Measurements from ENCODE around the gene ERF. TPM values are rescaled to one million over a fixed set of nuclear protein-coding genes. Genes with fewer than 3 reads are reported as not detected.

The ERF gene
- total and polyA plus RNA-seq, 4 donors: 8.7 to 21.0 (median 13.8) TPM

DNA sequence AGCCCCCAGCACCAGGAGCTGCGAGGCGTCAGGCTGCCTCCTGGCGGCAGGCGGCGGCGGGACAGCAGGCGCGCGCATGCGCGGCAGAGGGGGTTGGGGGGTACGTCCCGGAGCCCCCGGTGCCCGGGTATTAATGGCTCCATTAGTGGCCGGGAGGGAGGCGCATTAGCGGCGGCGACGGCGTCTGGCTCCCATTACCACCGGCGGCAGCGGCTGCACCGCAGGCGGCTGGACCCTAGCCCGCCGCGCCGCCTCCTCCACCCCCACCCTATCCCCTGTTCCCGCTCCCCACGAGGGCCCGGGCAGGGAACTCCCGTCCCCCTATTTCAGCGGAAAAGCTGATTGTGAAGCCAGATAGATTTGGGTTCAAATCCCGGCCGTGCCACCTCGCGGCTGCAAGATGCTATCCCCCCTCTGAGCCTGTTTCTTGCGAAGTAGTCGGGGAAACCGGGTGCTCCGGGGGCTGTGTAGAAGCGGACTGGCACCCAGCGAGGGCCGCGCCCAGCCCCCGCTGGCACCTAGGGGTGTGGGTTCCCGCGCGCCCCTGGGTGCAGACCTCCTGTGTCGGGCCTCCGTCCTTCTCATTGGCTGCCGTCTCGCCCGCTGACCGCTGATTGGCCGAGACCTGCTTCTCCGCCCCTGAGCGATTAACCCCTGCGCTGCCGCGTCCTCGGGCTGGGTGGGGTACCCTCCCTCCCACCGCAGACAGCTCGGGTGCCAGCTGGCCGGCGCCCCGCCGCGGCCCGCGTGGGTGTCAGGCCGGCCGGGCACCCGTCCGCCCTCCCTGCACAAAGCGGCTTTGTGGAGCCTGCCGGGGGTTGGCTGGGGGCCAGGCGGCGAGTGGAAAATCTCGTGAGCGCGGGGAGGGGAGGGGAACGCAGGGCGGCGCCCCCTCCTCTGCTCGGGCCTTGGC is 25.2 kb upstream of the ERF start:
- peak; percentile 88 for DNase-seq (ENCODE audit: low spot score)
- peak overlapping the region; percentile 61 to 87 for H3K27ac ChIP-seq (ENCODE audit: low read depth in 1 of 2, low read length in 2 of 2)
- peaks cover 0 to 3% (median 0%) of the 10 kb centered on the region in 4 donors for H3K36me3 ChIP-seq (ENCODE audit: control insufficient read depth in 4 of 4, insufficient read depth in 3 of 4, low read depth in 1 of 4, low read length in 3 of 4)
- peak overlapping the region; percentile 27 to 76 (median 74) for H3K4me3 ChIP-seq (ENCODE audit: low read depth in 1 of 3, low read length in 3 of 3)
- TF ChIP-seq RXRA (IDR thresholded peaks at IDR 0.05) (no peak), HNF4A (conservative IDR thresholded peaks at IDR 0.05) (no peak), RAD21 (IDR thresholded peaks at IDR 0.05) (peak; percentile 72 to 77), SP1 (IDR thresholded peaks at IDR 0.05) (peak; percentile 58)
- TF ChIP-seq, protein P1, sequence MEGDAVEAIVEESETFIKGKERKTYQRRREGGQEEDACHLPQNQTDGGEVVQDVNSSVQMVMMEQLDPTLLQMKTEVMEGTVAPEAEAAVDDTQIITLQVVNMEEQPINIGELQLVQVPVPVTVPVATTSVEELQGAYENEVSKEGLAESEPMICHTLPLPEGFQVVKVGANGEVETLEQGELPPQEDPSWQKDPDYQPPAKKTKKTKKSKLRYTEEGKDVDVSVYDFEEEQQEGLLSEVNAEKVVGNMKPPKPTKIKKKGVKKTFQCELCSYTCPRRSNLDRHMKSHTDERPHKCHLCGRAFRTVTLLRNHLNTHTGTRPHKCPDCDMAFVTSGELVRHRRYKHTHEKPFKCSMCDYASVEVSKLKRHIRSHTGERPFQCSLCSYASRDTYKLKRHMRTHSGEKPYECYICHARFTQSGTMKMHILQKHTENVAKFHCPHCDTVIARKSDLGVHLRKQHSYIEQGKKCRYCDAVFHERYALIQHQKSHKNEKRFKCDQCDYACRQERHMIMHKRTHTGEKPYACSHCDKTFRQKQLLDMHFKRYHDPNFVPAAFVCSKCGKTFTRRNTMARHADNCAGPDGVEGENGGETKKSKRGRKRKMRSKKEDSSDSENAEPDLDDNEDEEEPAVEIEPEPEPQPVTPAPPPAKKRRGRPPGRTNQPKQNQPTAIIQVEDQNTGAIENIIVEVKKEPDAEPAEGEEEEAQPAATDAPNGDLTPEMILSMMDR (IDR thresholded peaks at IDR 0.05; ENCODE audit: low read depth, low read length, missing input control): peak; percentile 75
- no peaks in the 10 kb centered on the region for H3K27me3 ChIP-seq (ENCODE audit: control insufficient read depth in 4 of 4, insufficient read depth in 4 of 4, low read length in 3 of 4)
- H3K9ac ChIP-seq (ENCODE audit: low read depth in 1 of 2, low read length in 2 of 2): peak overlapping the region; percentile 32 to 80
- no peaks in the 10 kb centered on the region for H3K9me3 ChIP-seq (ENCODE audit: control insufficient read depth in 4 of 4, low read length in 3 of 4)
- H3K4me1 ChIP-seq (ENCODE audit: control insufficient read depth in 4 of 4, insufficient read depth in 4 of 4, low read length in 3 of 4): peaks cover 16 to 68% (median 47%) of the 10 kb centered on the region in 4 donors
- under 1% methylated on average over 89 of the region's 89 CpGs for WGBS

DNA sequence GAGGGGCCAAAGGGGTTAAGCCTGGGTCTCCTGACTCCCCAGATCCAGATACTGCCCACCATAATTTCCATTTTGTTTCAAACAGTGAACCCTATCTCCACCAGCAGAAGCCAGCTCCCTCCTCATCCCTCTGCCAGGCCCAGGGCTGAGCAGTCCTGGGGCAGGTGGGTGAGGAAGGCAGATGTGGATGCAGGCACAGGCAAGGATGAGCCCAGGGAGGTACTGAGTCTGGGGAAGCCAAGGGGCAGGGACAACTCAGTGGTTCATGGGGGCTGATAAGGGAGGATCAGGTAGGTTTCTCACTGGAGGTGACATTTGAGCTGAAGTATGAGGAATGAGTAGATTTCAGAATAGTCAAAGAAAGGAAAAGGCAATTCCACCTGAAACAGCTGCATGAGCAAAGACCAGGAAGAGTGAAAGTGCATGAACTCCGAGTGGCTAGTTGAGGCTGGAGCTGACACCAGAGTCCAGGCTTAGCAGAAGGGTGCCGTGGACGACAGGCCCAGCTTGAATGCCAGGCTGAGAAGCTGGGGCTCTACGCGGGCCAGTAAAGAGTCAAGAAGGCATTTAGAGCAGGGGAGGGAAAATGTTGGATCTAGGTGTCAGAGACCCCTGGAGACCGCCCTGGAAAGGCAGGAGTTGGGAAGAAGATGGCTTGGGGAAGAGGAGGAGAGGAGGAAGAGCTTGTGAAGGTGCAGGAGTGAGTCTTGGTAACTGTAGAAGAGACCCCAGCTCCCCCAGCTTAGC is 24.4 kb upstream of the ERF start:
- TF ChIP-seq HNF4G (IDR thresholded peaks at IDR 0.05) (no peak), EGR1 (IDR thresholded peaks at IDR 0.05; ENCODE audit: low read depth in 2 of 2) (no peak), JUND (IDR thresholded peaks at IDR 0.05) (no peak)
- 15% methylated on average over 6 of the region's 6 CpGs for WGBS
- Histone ChIP-seq H3K27me3 (ENCODE audit: control insufficient read depth in 4 of 4, insufficient read depth in 4 of 4, low read length in 3 of 4) (no peaks in the 10 kb centered on the region), H3K4me1 (ENCODE audit: control insufficient read depth in 4 of 4, insufficient read depth in 4 of 4, low read length in 3 of 4) (peaks cover 13 to 70% (median 46%) of the 10 kb centered on the region in 4 donors), H3K4me3 (ENCODE audit: low read depth in 1 of 3, low read length in 3 of 3) (peak overlapping the region; percentile 27 to 76 (median 74)), H3K36me3 (ENCODE audit: control insufficient read depth in 4 of 4, insufficient read depth in 3 of 4, low read depth in 1 of 4, low read length in 3 of 4) (peaks cover 0 to 8% (median 3%) of the 10 kb centered on the region in 4 donors), H3K9me3 (ENCODE audit: control insufficient read depth in 4 of 4, low read length in 3 of 4) (no peaks in the 10 kb centered on the region), H3K9ac (ENCODE audit: low read depth in 1 of 2, low read length in 2 of 2) (peak overlapping the region in 1 of 2 donors; percentile 80), H3K27ac (ENCODE audit: low read depth in 1 of 2, low read length in 2 of 2) (peak overlapping the region; percentile 61 to 87)
- DNase-seq (ENCODE audit: low spot score): peak; percentile 30

DNA sequence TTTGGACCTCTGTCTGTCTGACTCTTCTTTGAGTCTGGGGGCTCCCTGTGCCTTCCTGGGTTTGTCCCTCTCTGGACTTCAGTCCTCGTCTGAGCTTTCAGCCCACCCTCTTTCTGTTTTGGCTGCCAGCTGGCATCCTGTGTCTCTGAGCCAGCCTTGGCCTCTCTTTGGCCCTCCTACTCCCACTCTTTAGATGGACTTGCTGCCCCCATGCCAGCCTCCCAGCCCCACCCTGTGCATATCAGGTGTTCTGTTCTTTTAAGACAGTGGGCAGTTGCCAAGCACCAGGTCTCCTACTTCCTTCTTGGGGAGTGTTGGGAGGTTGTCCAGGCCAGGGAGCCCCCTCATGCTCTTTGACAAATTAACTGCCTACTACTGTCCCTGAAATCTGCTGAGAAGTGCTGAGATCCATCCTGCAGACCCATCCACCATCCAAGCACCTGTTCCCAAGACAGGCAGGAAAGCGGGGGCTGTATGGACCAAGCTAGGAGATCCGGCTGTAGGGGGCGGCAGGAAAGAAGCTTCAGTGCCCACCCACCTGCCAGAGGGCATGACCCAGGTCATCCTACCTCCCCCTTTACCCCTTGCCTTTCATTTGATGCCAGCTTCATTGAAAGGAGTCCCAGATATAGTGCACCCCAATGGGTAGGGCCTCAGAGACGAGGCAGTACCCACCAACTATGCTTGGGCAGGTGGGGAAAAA is 23.7 kb upstream of the ERF start:
- Histone ChIP-seq H3K9me3 (ENCODE audit: control insufficient read depth in 4 of 4, low read length in 3 of 4) (no peaks in the 10 kb centered on the region), H3K36me3 (ENCODE audit: control insufficient read depth in 4 of 4, insufficient read depth in 3 of 4, low read depth in 1 of 4, low read length in 3 of 4) (peaks cover 2 to 9% (median 6%) of the 10 kb centered on the region in 4 donors), H3K27me3 (ENCODE audit: control insufficient read depth in 4 of 4, insufficient read depth in 4 of 4, low read length in 3 of 4) (no peaks in the 10 kb centered on the region), H3K27ac (ENCODE audit: low read depth in 1 of 2, low read length in 2 of 2) (peak overlapping the region; percentile 61 to 87), H3K4me1 (ENCODE audit: control insufficient read depth in 4 of 4, insufficient read depth in 4 of 4, low read length in 3 of 4) (peaks cover 18 to 72% (median 47%) of the 10 kb centered on the region in 4 donors), H3K9ac (ENCODE audit: low read depth in 1 of 2, low read length in 2 of 2) (peak overlapping the region in 1 of 2 donors; percentile 64), H3K4me3 (ENCODE audit: low read depth in 1 of 3, low read length in 3 of 3) (no peak overlapping the region)
- DNase-seq (ENCODE audit: low spot score): peak; percentile 34
- WGBS: 78% methylated on average over 5 of the region's 5 CpGs
- TF ChIP-seq, protein P1 (IDR thresholded peaks at IDR 0.05; ENCODE audit: low read depth, low read length, missing input control): no peak
- TF ChIP-seq TAF1 (conservative IDR thresholded peaks at IDR 0.05) (no peak), RAD21 (IDR thresholded peaks at IDR 0.05) (no peak), SP1 (IDR thresholded peaks at IDR 0.05) (no peak), NR2F2 (IDR thresholded peaks at IDR 0.05) (no peak), HNF4G (IDR thresholded peaks at IDR 0.05) (no peak), GABPA (IDR thresholded peaks at IDR 0.05 in 1 of 2, conservative IDR thresholded peaks at IDR 0.05 in 1 of 2) (no peak)
- TF ChIP-seq, protein P2, sequence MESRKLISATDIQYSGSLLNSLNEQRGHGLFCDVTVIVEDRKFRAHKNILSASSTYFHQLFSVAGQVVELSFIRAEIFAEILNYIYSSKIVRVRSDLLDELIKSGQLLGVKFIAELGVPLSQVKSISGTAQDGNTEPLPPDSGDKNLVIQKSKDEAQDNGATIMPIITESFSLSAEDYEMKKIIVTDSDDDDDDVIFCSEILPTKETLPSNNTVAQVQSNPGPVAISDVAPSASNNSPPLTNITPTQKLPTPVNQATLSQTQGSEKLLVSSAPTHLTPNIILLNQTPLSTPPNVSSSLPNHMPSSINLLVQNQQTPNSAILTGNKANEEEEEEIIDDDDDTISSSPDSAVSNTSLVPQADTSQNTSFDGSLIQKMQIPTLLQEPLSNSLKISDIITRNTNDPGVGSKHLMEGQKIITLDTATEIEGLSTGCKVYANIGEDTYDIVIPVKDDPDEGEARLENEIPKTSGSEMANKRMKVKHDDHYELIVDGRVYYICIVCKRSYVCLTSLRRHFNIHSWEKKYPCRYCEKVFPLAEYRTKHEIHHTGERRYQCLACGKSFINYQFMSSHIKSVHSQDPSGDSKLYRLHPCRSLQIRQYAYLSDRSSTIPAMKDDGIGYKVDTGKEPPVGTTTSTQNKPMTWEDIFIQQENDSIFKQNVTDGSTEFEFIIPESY (IDR thresholded peaks at IDR 0.05): no peak
- TF ChIP-seq, protein P3, sequence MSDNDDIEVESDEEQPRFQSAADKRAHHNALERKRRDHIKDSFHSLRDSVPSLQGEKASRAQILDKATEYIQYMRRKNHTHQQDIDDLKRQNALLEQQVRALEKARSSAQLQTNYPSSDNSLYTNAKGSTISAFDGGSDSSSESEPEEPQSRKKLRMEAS (IDR thresholded peaks at IDR 0.05): no peak

Measured in liver (tissue), 9 donors.